Neuron (in vitro differentiated cells): ENCODE measurements around the gene PXDC1.
"Not testable (repeated sequence)": the region's sequence is repeated elsewhere in the genome, so short reads cannot be mapped to it uniquely, and the experiment has no call there.

Experiments used
- H2AFZ ChIP-seq: one replicate; pipeline ENCODE4 v1.6.1; 2013; ENCODE audit warnings: low read depth, mild to moderate bottlenecking, inconsistent platforms, low read length, moderate library complexity
- H3K27me3 ChIP-seq: one replicate; pipeline ENCODE4 v1.6.1; 2013; ENCODE audit warnings: low read length; ENCODE audit not compliant: insufficient read depth
- H3K36me3 ChIP-seq: one replicate; pipeline ENCODE4 v1.6.1; 2013; ENCODE audit warnings: low read length; ENCODE audit not compliant: insufficient read depth
- H3K4me1 ChIP-seq: one replicate; pipeline ENCODE4 v1.6.1; 2013; ENCODE audit warnings: low read length; ENCODE audit not compliant: insufficient read depth
- H3K4me3 ChIP-seq: 2 replicates; pipeline ENCODE4 v1.5.1; 2013; ENCODE audit warnings: mild to moderate bottlenecking, low read length, moderate library complexity
- H3K9me3 ChIP-seq: one replicate; pipeline ENCODE4 v1.6.1; 2013; ENCODE audit warnings: low read length

The PXDC1 gene

GRCh38 chr6:3678946-3679345 lies 72.6 kb downstream of the PXDC1 start:
- no peaks in the 10 kb centered on the region for H3K36me3 ChIP-seq
- no peaks in the 10 kb centered on the region for H3K27me3 ChIP-seq
- no peak overlapping the region for H3K4me3 ChIP-seq

GRCh38 chr6:3677751-3678150 lies 73.8 kb downstream of the PXDC1 start:
- H3K4me1 ChIP-seq, result not testable (repeated sequence)

More at GRCh38 chr6:3678946-3679345, 72.6 kb downstream of the PXDC1 start:
- H2AFZ ChIP-seq, result no peak overlapping the region
- no peaks in the 10 kb centered on the region for H3K4me1 ChIP-seq
- peaks cover 4% of the 10 kb centered on the region for H3K9me3 ChIP-seq

GRCh38 chr6:3677351-3677750 lies 74.2 kb downstream of the PXDC1 start:
- H3K36me3 ChIP-seq, H3K9me3 ChIP-seq, H2AFZ ChIP-seq: not testable (repeated sequence)

More at GRCh38 chr6:3677751-3678150, 73.8 kb downstream of the PXDC1 start:
- not testable (repeated sequence) for H2AFZ ChIP-seq, H3K4me3 ChIP-seq, H3K36me3 ChIP-seq, H3K27me3 ChIP-seq, H3K9me3 ChIP-seq

More at GRCh38 chr6:3677351-3677750, 74.2 kb downstream of the PXDC1 start:
- not testable (repeated sequence) for H3K4me1 ChIP-seq, H3K27me3 ChIP-seq, H3K4me3 ChIP-seq
